Measurements from ENCODE around the gene MRPL48. TPM values are rescaled to one million over a fixed set of nuclear protein-coding genes. Genes with fewer than 3 reads are reported as not detected.

Gene MRPL48
- total and polyA plus RNA-seq, 2 of the 8 experiments (the other 6 are each of a cell fraction or from before 2014, with no cell fraction given), result 34.9 to 59.9 TPM

DNA sequence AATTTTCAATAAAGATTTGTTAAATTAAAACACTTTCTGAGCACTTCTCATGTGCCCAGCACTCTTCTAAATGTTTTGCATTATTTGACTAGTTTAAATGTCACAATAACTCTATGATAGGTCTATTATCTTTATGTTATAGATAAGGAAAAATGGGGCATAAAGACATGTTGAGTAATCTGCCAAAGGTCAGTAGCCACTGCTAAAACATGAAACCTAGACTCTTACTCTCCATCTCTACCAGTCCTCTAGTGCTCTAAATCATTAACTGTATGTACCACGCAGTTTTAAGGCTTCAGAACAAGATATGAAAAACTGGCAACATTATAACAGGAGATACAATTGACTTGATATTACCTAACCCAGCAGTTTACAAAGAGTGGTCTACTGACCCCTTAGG lies 33.7 kb upstream of the MRPL48 start:
- no peaks in the 10 kb centered on the region for H3K27me3 ChIP-seq (replicated peaks in 1 of 4; ENCODE audit: control insufficient read depth in 3 of 4, extremely low read depth in 1 of 4, insufficient read depth in 3 of 4, low read length in 3 of 4)
- H3K9ac ChIP-seq (replicated peaks in 1 of 4; ENCODE audit: extremely low read depth in 1 of 4, low read depth in 3 of 4, low read length in 3 of 4), result no peak overlapping the region
- H3K4me1 ChIP-seq (replicated peaks in 1 of 4; ENCODE audit: control insufficient read depth in 3 of 4, insufficient read depth in 4 of 4, low read length in 3 of 4), result peaks cover 0 to 4% (median 0%) of the 10 kb centered on the region in 4 experiments; a peak in 2 of 7 replicates
- H3K27ac ChIP-seq (ENCODE audit: low read depth, low read length), result no peak overlapping the region
- H3K36me3 ChIP-seq (ENCODE audit: control insufficient read depth in 2 of 4, insufficient read depth in 4 of 4, low read length in 3 of 4), result no peaks in the 10 kb centered on the region
- no peak overlapping the region for H2BK120ac ChIP-seq (replicated peaks; ENCODE audit: low read depth, low read length)
- H3K79me2 ChIP-seq (ENCODE audit: control insufficient read depth in 1 of 2, insufficient read depth in 2 of 2, low read length in 2 of 2), result peaks cover 31 to 93% of the 10 kb centered on the region in 2 experiments
- no peak overlapping the region for H3K18ac ChIP-seq (ENCODE audit: extremely low read depth, low read length)
- H3K4me3 ChIP-seq (ENCODE audit: extremely low read depth in 1 of 4, insufficient read depth in 2 of 4, low read depth in 3 of 4, low read length in 4 of 4), result no peak overlapping the region
- no peak overlapping the region for H2AFZ ChIP-seq (ENCODE audit: low read length)
- H4K5ac ChIP-seq (ENCODE audit: insufficient read length, low read depth, low read length), result no peak overlapping the region
- no peak overlapping the region for H2BK12ac ChIP-seq (ENCODE audit: low read depth, low read length)
- ChIA-PET POLR2A (ENCODE audit: partially characterized antibody) (interaction anchor here (0.6 to 1.6 kb wide), 2 partner anchors 14 to 60 kb away, joined by 3 read pairs; no protein-coding TSS in a partner anchor), CTCF (ENCODE audit: partially characterized antibody) (interaction anchor here (0.6 to 1.6 kb wide), 2 partner anchors 24 to 118 kb away, joined by 5 to 11 read pairs; no protein-coding TSS in a partner anchor)
- WGBS, 2 experiments (ENCODE audit: extremely low coverage in 1 of 2, insufficient coverage in 1 of 2, insufficient read length in 1 of 2, insufficient replicate concordance in 2 of 2, low coverage in 1 of 2, low lambda C conversion rate in 2 of 2, missing lambda C conversion rate in 1 of 2), result 89% methylated on average over 1 of the region's 1 CpG; no CpG with 5 or more reads in 1 of the 2 experiments
- no peak overlapping the region for H4K8ac ChIP-seq (ENCODE audit: extremely low read depth, insufficient read depth, low read length)
- DNase-seq (ENCODE audit: low read depth in 1 of 2, low spot score in 2 of 2), result no peak
- H3K14ac ChIP-seq (ENCODE audit: insufficient read length), result no peak overlapping the region
- H4K91ac ChIP-seq (replicated peaks; ENCODE audit: insufficient read length, low read length), result no peak overlapping the region
- no peak overlapping the region for H3K4ac ChIP-seq (replicated peaks; ENCODE audit: insufficient read length, low read depth, low read length)
- H2BK5ac ChIP-seq (ENCODE audit: low read depth, low read length), result no peak overlapping the region
- peaks cover 31% of the 10 kb centered on the region for H3K79me1 ChIP-seq (ENCODE audit: low read depth, low read length)
- no peak overlapping the region for H2AK5ac ChIP-seq (ENCODE audit: low read depth, low read length)
- H3K9me3 ChIP-seq (ENCODE audit: insufficient read depth in 2 of 2, low read depth in 1 of 2, low read length in 1 of 2), result no peaks in the 10 kb centered on the region
- H3K4me2 ChIP-seq (ENCODE audit: insufficient read depth in 1 of 2, low read depth in 2 of 2, low read length in 2 of 2), result no peak overlapping the region
- no peak overlapping the region for H3K23ac ChIP-seq (ENCODE audit: insufficient read length)
- H3K23me2 ChIP-seq (ENCODE audit: low read depth, low read length), result no peaks in the 10 kb centered on the region
- H4K20me1 ChIP-seq (replicated peaks in 1 of 2; ENCODE audit: control insufficient read depth in 1 of 2, insufficient read depth in 2 of 2, low read length in 2 of 2), result peaks cover 5 to 18% of the 10 kb centered on the region in 2 experiments
- no peak overlapping the region for H2BK15ac ChIP-seq (ENCODE audit: low read length)
- no peak overlapping the region for H2BK20ac ChIP-seq (ENCODE audit: low read length)
- no peak for FAIRE-seq
- H3K56ac ChIP-seq (replicated peaks; ENCODE audit: insufficient read length, low read depth, low read length), result no peak overlapping the region
- TF ChIP-seq BACH1 (IDR thresholded peaks at IDR 0.05; ENCODE audit: low read length) (no peak), SIX5 (IDR thresholded peaks at IDR 0.05; ENCODE audit: low read depth, low read length) (no peak), RXRA (IDR thresholded peaks at IDR 0.05; ENCODE audit: insufficient read depth, low read depth, low read length) (no peak), SIN3A (conservative IDR thresholded peaks at IDR 0.05 in 1 of 2, IDR thresholded peaks at IDR 0.05 in 1 of 2; ENCODE audit: low read depth in 1 of 2, low read length in 2 of 2) (no peak)
- TF ChIP-seq, protein P1, sequence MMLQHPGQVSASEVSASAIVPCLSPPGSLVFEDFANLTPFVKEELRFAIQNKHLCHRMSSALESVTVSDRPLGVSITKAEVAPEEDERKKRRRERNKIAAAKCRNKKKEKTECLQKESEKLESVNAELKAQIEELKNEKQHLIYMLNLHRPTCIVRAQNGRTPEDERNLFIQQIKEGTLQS (IDR thresholded peaks at IDR 0.05; ENCODE audit: insufficient read depth, low read depth, low read length), result no peak
